Measurements from ENCODE around the gene RABL6. TPM values are rescaled to one million over a fixed set of nuclear protein-coding genes. Genes with fewer than 3 reads are reported as not detected.
"Not testable (repeated sequence)": the region's sequence is repeated elsewhere in the genome, so short reads cannot be mapped to it uniquely, and the experiment has no call there.

The RABL6 gene
- total and polyA plus RNA-seq, 2 of the 4 experiments (the other 2 are of a cell fraction): 37.1 to 47.5 TPM

DNA sequence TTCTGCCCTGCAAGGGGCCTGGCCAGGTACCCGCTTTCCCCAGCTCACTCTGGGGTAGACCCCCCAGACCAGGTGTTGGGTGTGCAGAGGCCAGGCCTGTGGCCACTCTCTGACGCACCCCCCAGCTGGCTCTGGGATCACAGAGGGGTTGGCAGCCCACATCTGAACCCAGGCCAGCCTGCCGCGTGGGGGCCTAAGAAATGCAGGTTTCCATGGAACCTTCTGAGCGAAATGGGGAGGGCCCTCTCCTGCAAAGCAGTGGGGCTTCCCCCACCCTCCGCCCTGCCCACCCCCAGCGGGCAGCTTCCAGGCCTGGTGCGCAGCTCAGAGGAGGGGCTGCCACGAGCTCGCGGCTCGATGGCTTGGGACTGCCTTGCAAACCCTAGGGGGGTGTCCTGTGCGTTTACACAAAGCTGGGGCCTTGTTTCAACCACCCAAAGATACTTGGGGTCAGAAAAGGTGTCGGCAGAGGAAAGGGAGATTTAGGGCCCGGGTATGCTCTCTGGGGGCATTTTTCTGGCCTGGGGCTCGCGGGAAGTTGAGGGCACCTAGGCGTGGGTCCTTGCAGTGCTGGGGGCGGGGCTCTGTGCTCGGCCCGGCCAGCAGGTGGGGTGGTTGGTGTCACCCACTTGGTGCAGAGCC, 35.5 kb downstream of the RABL6 start:
- Histone ChIP-seq H3K27me3 (ENCODE audit: control insufficient read depth, insufficient read depth, low read length) (peaks cover 22% of the 10 kb centered on the region), H3K36me3 (ENCODE audit: control insufficient read depth, insufficient read depth, low read length) (peaks cover 11% of the 10 kb centered on the region), H3K4me1 (ENCODE audit: control insufficient read depth, insufficient read depth, low read length) (peaks cover 11% of the 10 kb centered on the region), H4K20me1 (ENCODE audit: insufficient read depth, low read length) (peaks cover 25% of the 10 kb centered on the region), H3K79me1 (ENCODE audit: low read depth in 1 of 2, low read length in 2 of 2) (peaks cover 0 to 11% of the 10 kb centered on the region in 2 experiments; a peak in 1 of 4 replicates)
- H2AFZ ChIP-seq (replicated peaks; ENCODE audit: low read length, poor library complexity); H2BK5ac ChIP-seq (ENCODE audit: low read depth, low read length, poor library complexity, severe bottlenecking); H3K18ac ChIP-seq (ENCODE audit: low read depth, low read length); H3K14ac ChIP-seq (replicated peaks; ENCODE audit: low read depth, low read length); H4K5ac ChIP-seq (ENCODE audit: low read depth, low read length); H3K27ac ChIP-seq (ENCODE audit: insufficient read depth, low read length); H3K9ac ChIP-seq (ENCODE audit: low read depth, low read length); BruUV-seq (replicated peaks); H3K9me1 ChIP-seq (ENCODE audit: insufficient read depth, low read length); ATAC-seq (ENCODE audit: low read depth); H3K56ac ChIP-seq (ENCODE audit: extremely low read depth, insufficient read depth, low read length); H3K4ac ChIP-seq (ENCODE audit: low read depth, low read length); H3K4me3 ChIP-seq (ENCODE audit: insufficient read depth, low read depth, low read length); H3K4me2 ChIP-seq (ENCODE audit: low read depth, low read length); H4K91ac ChIP-seq (ENCODE audit: insufficient read depth, low read depth, low read length); H2AK5ac ChIP-seq (ENCODE audit: low read depth, low read length); DNase-seq; H3K23ac ChIP-seq (ENCODE audit: low read depth, low read length); H3K9me3 ChIP-seq (ENCODE audit: control insufficient read depth, insufficient read depth, low read length); POLR2A ChIA-PET (ENCODE audit: unreplicated experiment); H2BK20ac ChIP-seq (ENCODE audit: low read depth, low read length); H4K8ac ChIP-seq (ENCODE audit: low read depth in 2 of 2, low read length in 2 of 2); H2BK15ac ChIP-seq (ENCODE audit: low read depth, low read length); in situ Hi-C loops (cut with MboI; ENCODE audit: low sequenced_read_pairs); dilution Hi-C loops (cut with HindIII; ENCODE audit: low sequenced_read_pairs, unreplicated experiment); H2BK120ac ChIP-seq (ENCODE audit: low read depth, low read length); H2AK9ac ChIP-seq (replicated peaks; ENCODE audit: low read depth, low read length, poor library complexity): not testable (repeated sequence)
- intact Hi-C loops (cut with micrococcal nuclease): loop anchor here (1.0 kb wide), 1 partner anchor 192 kb away; no protein-coding TSS in a partner anchor
- CTCF ChIA-PET: interaction anchor here (1.0 to 1.5 kb wide), 3 partner anchors 16 to 191 kb away, joined by 3 to 5 read pairs (median 4); no protein-coding TSS in a partner anchor
- WGBS, 2 experiments (ENCODE audit: extremely low coverage in 2 of 2, insufficient read length in 1 of 2): 60% methylated on average over 1 of the region's 21 CpGs; no CpG with 5 or more reads in 1 of the 2 experiments

All from IMR-90 (cell line).